B cell (primary cell): ENCODE data around the gene PIP4K2A. TPM values are rescaled to one million over a fixed set of nuclear protein-coding genes. Genes with fewer than 3 reads are reported as not detected.

Experiments
- ATAC-seq: fragments of 200-7000 bp; cut with Tn5 transposase; one replicate; pipeline ENCODE4 v1.10.0; 2021; ENCODE audit warnings: low read depth, mild to moderate bottlenecking, moderate number of reproducible peaks, moderate library complexity
- CTCF ChIA-PET: fragments of 350-600 bp; sonication (Branson Sonifier 250); formaldehyde crosslinking; loops from one replicate; lab custom pipeline; 2021; ENCODE audit warnings: antibody characterized with exemption, inconsistent platforms; lab: Charles Lee
- POLR2A ChIA-PET: fragments of 350-600 bp; sonication (Branson Sonifier 250); formaldehyde crosslinking; loops from one replicate; lab custom pipeline; 2021; ENCODE audit warnings: antibody characterized with exemption; lab: Charles Lee
- DNase-seq: peaks from one replicate; pipeline ENCODE4 v3.0.0; 2013
- H2AFZ ChIP-seq: 2 replicates; pipeline ENCODE4 v1.6.1; 2012; ENCODE audit warnings: mild to moderate bottlenecking, low read depth, low read length; ENCODE audit not compliant: insufficient read depth, poor library complexity, severe bottlenecking
- H3K27ac ChIP-seq, 2 donors: 1 replicate in 1 of 2; 2 replicates in 1 of 2; pipeline ENCODE4 v1.5.1; 2012 to 2013; ENCODE audit warnings: low read length in 2 of 2, mild to moderate bottlenecking in 2 of 2, moderate library complexity in 1 of 2
- H3K27me3 ChIP-seq, 4 experiments: fragments of 200-600 bp in 1 of 4; sonication (generic) in 1 of 4; replicated peaks in 1 of 4; 1 replicate in 2 of 4; 2 replicates in 2 of 4; pipeline versions ENCODE4 v1.6.1 to v1.7.0; 2013 to 2016; ENCODE audit warnings: low read length in 3 of 4, mild to moderate bottlenecking in 2 of 4, mixed read lengths in 1 of 4, moderate library complexity in 1 of 4; ENCODE audit not compliant: insufficient read depth in 4 of 4, control insufficient read depth in 3 of 4; ENCODE audit errors: control extremely low read depth in 1 of 4
- H3K36me3 ChIP-seq, 2 experiments: replicated peaks in 1 of 2; 1 replicate in 1 of 2; 2 replicates in 1 of 2; pipeline versions ENCODE4 v1.6.1 to v1.7.1; 2013; ENCODE audit warnings: low read length in 1 of 2; ENCODE audit not compliant: insufficient read depth in 2 of 2, control insufficient read depth in 1 of 2; ENCODE audit errors: control extremely low read depth in 1 of 2, extremely low read depth in 1 of 2
- H3K4me1 ChIP-seq, 2 donors: fragments of 200-600 bp in 1 of 2; sonication (generic) in 1 of 2; 1 replicate in 1 of 2; 2 replicates in 1 of 2; pipeline versions ENCODE4 v1.5.1 to v1.6.1; 2013 to 2017; ENCODE audit warnings: low read length in 2 of 2; ENCODE audit not compliant: control insufficient read depth in 2 of 2, insufficient read depth in 2 of 2
- H3K4me2 ChIP-seq: replicated peaks from 2 replicates; pipeline ENCODE3; 2012; ENCODE audit warnings: mild to moderate bottlenecking, low read depth, low read length; ENCODE audit not compliant: poor library complexity, severe bottlenecking
- H3K4me3 ChIP-seq, 5 experiments: fragments of 200-600 bp in 1 of 5; sonication (generic) in 1 of 5; 1 replicate in 3 of 5; 2 replicates in 2 of 5; pipeline versions ENCODE4 v1.5.1 to v1.7.0; 2011 to 2016; ENCODE audit warnings: low read length in 4 of 5, mild to moderate bottlenecking in 4 of 5, low read depth in 2 of 5, control low read depth in 1 of 5, moderate library complexity in 1 of 5; ENCODE audit not compliant: insufficient read depth in 1 of 5; ENCODE audit errors: control extremely low read depth in 1 of 5, extremely low read depth in 1 of 5
- H3K79me2 ChIP-seq: fragments of 200-600 bp; sonication (generic); one replicate; pipeline ENCODE4 v1.6.0; 2016; ENCODE audit warnings: low read length; ENCODE audit not compliant: control insufficient read depth, insufficient read depth
- H3K9ac ChIP-seq: fragments of 200-600 bp; sonication (generic); 2 replicates; pipeline ENCODE4 v1.6.1; 2017; ENCODE audit warnings: mild to moderate bottlenecking, low read length, moderate library complexity
- H3K9me3 ChIP-seq, 3 donors: one replicate each; pipeline versions ENCODE4 v1.6.1 to v1.7.1; 2013; ENCODE audit warnings: low read length in 2 of 3; ENCODE audit not compliant: control insufficient read depth in 2 of 3, insufficient read depth in 1 of 3; ENCODE audit errors: control extremely low read depth in 1 of 3
- H4K20me1 ChIP-seq: 2 replicates; pipeline ENCODE4 v1.6.0; 2012; ENCODE audit warnings: mild to moderate bottlenecking, low read length; ENCODE audit not compliant: insufficient read depth, control insufficient read depth, poor library complexity, severe bottlenecking
- H3K27ac Mint-ChIP-seq: one replicate; pipeline ENCODE4 v1.8.0; 2021; ENCODE audit warnings: mixed read lengths
- H3K27me3 Mint-ChIP-seq: one replicate; pipeline ENCODE4 v1.8.0; 2021; ENCODE audit warnings: mixed read lengths
- H3K4me1 Mint-ChIP-seq: one replicate; pipeline ENCODE4 v1.8.0; 2021; ENCODE audit warnings: mixed read lengths
- H3K4me3 Mint-ChIP-seq: one replicate; pipeline ENCODE4 v1.8.0; 2021; ENCODE audit warnings: mixed read lengths
- H3K9me3 Mint-ChIP-seq: one replicate; pipeline ENCODE4 v1.8.0; 2022; ENCODE audit warnings: mixed read lengths; ENCODE audit not compliant: insufficient read depth
- EZH2 ChIP-seq: IDR thresholded peaks from 2 replicates; pipeline ENCODE4 v1.6.1; 2012; ENCODE audit warnings: borderline replicate concordance, low read depth, mild to moderate bottlenecking, moderate library complexity, low read length; ENCODE audit not compliant: insufficient read depth, poor library complexity, severe bottlenecking
- WGBS: methylation state at CpG from one replicate; pipeline ENCODE4 v1.1.5; 2013; ENCODE audit warnings: missing lambda C conversion rate; ENCODE audit not compliant: insufficient coverage; 5-methylcytosine and 5-hydroxymethylcytosine counted together
- intact Hi-C: fragments of 100-400 bp; cut with micrococcal nuclease; formaldehyde crosslinking; loops from one replicate; pipeline ENCODE4 v1.10.0; 2022
- polyA plus RNA-seq: library from polyadenylated mRNA; depleted of rRNA; stranded (reverse); fragments of >200 nt; gene quantifications from 2 replicates; pipeline ENCODE4 v1.2.3, GENCODE V29; 2012
- total RNA-seq, 2 donors: library from RNA; stranded (reverse); fragments of 120-200 nt in 1 of 2; gene quantifications; 1 replicate in 1 of 2; 2 replicates in 1 of 2; pipeline versions ENCODE4 v1.2.3 to v1.2.4, GENCODE V29; 2013 to 2022
- TF ChIP-seq, protein P1 (sequence below): fragments of 200-600 bp; IDR thresholded peaks from one replicate; pipeline ENCODE4 v1.8.0; 2022; ENCODE audit warnings: antibody characterized with exemption, mild to moderate bottlenecking

Gene PIP4K2A
- total and polyA plus RNA-seq, 2 donors (not counting 1 experiment from before 2014, with no cell fraction given): 21.8 to 103 TPM

DNA sequence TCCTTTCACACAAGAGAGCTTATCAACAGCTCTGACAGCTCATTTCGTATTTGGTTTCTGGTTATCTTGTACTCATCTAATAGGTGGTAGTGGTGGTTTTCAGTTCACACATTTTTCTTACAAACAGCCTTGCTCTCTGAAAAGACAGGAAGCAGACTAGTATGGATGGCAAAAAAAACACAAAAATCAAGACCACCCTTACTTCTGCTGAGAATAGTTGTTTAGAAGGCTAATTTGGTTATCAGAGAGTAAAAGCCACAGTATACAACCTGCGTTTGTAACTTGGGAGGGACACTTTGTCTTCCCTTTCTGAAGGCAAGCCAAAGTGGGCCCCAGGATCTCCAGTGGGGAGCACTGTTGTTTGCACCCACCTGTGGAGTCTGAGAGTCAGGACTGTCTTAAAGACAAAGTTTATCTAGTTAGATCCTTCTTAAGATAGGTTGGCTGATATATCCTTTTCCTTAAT, 68.0 kb downstream of the PIP4K2A start:
- Mint-ChIP-seq H3K4me3 (peak overlapping the region; percentile 10), H3K9me3 (no peaks in the 10 kb centered on the region), H3K4me1 (peaks cover 80% of the 10 kb centered on the region), H3K27ac (peak overlapping the region; percentile 51), H3K27me3 (no peaks in the 10 kb centered on the region)
- intact Hi-C loops: no loop called here
- Histone ChIP-seq H3K9me3 (peaks cover 0 to 6% (median 0%) of the 10 kb centered on the region in 3 donors), H2AFZ (peak overlapping the region; percentile 3), H3K4me1 (peaks cover 66 to 73% of the 10 kb centered on the region in 2 donors), H3K27me3 (no peaks in the 10 kb centered on the region), H3K4me3 (no peak overlapping the region), H3K9ac (peak overlapping the region; percentile 32), H4K20me1 (no peaks in the 10 kb centered on the region), H3K36me3 (peaks cover 0 to 5% of the 10 kb centered on the region in 2 experiments), H3K79me2 (peaks cover 98% of the 10 kb centered on the region), H3K4me2 (peak overlapping the region; percentile 43), H3K27ac (peak overlapping the region; percentile 33 to 63)
- POLR2A ChIA-PET: interaction anchor here (0.5 kb wide), 1 partner anchor 70 kb away, joined by 3 read pairs; no protein-coding TSS in a partner anchor
- ATAC-seq (no peak), DNase-seq (no peak)
- CTCF ChIA-PET: interaction anchor here (1.0 to 1.3 kb wide), 3 partner anchors 16 to 72 kb away, joined by 3 to 4 read pairs (median 3); no protein-coding TSS in a partner anchor
- 0% methylated on average over 1 of the region's 2 CpGs for WGBS
- TF ChIP-seq EZH2: no peak
- TF ChIP-seq, protein P1, sequence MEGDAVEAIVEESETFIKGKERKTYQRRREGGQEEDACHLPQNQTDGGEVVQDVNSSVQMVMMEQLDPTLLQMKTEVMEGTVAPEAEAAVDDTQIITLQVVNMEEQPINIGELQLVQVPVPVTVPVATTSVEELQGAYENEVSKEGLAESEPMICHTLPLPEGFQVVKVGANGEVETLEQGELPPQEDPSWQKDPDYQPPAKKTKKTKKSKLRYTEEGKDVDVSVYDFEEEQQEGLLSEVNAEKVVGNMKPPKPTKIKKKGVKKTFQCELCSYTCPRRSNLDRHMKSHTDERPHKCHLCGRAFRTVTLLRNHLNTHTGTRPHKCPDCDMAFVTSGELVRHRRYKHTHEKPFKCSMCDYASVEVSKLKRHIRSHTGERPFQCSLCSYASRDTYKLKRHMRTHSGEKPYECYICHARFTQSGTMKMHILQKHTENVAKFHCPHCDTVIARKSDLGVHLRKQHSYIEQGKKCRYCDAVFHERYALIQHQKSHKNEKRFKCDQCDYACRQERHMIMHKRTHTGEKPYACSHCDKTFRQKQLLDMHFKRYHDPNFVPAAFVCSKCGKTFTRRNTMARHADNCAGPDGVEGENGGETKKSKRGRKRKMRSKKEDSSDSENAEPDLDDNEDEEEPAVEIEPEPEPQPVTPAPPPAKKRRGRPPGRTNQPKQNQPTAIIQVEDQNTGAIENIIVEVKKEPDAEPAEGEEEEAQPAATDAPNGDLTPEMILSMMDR: no peak

DNA sequence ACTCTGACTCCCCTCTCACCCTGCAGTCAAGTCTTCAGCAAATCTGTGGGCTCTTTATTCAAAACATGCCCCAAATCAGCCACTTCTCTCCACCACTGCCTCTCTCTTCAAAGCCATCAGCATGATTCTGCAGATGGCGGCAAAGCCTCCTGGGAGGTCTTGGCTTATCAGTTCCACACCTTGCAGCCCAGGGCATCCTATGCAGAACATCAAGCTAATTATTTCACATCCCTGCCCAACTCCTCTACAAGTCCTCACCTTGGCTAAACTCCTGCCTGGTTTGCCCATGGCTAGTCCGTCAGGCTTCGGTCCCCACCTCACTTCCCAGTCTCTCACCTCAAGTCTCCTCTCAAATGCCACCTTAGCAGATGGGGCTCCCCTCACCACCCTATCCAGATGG, 70.2 kb downstream of the PIP4K2A start:
- Mint-ChIP-seq H3K27me3 (no peaks in the 10 kb centered on the region), H3K4me3 (no peak overlapping the region), H3K9me3 (no peaks in the 10 kb centered on the region), H3K27ac (peak overlapping the region; percentile 67), H3K4me1 (peaks cover 72% of the 10 kb centered on the region)
- Histone ChIP-seq H3K27ac (peak overlapping the region in 1 of 2 donors; percentile 53), H3K36me3 (peaks cover 0 to 5% of the 10 kb centered on the region in 2 experiments), H3K9me3 (peaks cover 0 to 7% (median 0%) of the 10 kb centered on the region in 3 donors), H3K9ac (no peak overlapping the region), H2AFZ (no peak overlapping the region), H3K27me3 (no peaks in the 10 kb centered on the region), H3K4me2 (no peak overlapping the region), H3K4me3 (no peak overlapping the region), H3K4me1 (peaks cover 44 to 51% of the 10 kb centered on the region in 2 donors), H3K79me2 (peaks cover 98% of the 10 kb centered on the region), H4K20me1 (no peaks in the 10 kb centered on the region)
- intact Hi-C loops: no loop called here
- DNase-seq (no peak), ATAC-seq (no peak)
- ChIA-PET POLR2A (no interaction called here), CTCF (interaction anchor here (0.6 kb wide), 1 partner anchor 602 kb away, joined by 3 read pairs; no protein-coding TSS in a partner anchor)
- 91% methylated on average over 3 of the region's 3 CpGs for WGBS
- no peak for TF ChIP-seq EZH2
- TF ChIP-seq, protein P1: no peak
